A549 (cell line): Measurements from ENCODE around the gene NYAP1.
A peak's percentile ranks its signal among the peaks of the same experiment; 100 is the strongest.

ENCODE experiments used
- EP300 ChIP-seq, 2 experiments: fragments of >200 bp; sonication (Bioruptor Twin); formaldehyde crosslinking; IDR thresholded peaks; 2 replicates in 1 of 2; 3 replicates in 1 of 2; pipeline ENCODE4 v1.6.1; 2016 to 2017
- ESRRA ChIP-seq: fragments of 150-350 bp; IDR thresholded peaks from 2 replicates; pipeline ENCODE4 v1.6.1; 2014; ENCODE audit warnings: mild to moderate bottlenecking, low read length, borderline replicate concordance
- FOSL2 ChIP-seq, 2 experiments: fragments of 450-650 bp in 1 of 2; fragments of >200 bp in 1 of 2; sonication (Bioruptor Twin) in 1 of 2; formaldehyde crosslinking; IDR thresholded peaks; 2 replicates each; pipeline versions ENCODE4 v1.5.0 to v1.6.1; 2016 to 2020; ENCODE audit warnings: mild to moderate bottlenecking in 1 of 2, moderate library complexity in 1 of 2
- HDAC2 ChIP-seq: fragments of 200-600 bp; sonication (generic); IDR thresholded peaks from 2 replicates; pipeline ENCODE4 v1.6.1; 2016
- JUN ChIP-seq, 2 experiments: fragments of >200 bp; sonication (Bioruptor Twin); formaldehyde crosslinking; IDR thresholded peaks; 2 replicates in 1 of 2; 3 replicates in 1 of 2; pipeline ENCODE4 v1.6.1; 2016 to 2017
- MYC ChIP-seq: IDR thresholded peaks from 2 replicates; pipeline ENCODE4 v1.6.1; 2012; ENCODE audit warnings: mild to moderate bottlenecking, inconsistent platforms, low read length, improper control_type of control experiment, borderline replicate concordance
- POLR2A ChIP-seq: IDR thresholded peaks from 2 replicates; pipeline ENCODE4 v1.6.1; 2012; ENCODE audit warnings: mild to moderate bottlenecking, low read length
- POLR2AphosphoS2 ChIP-seq: conservative IDR thresholded peaks from 2 replicates; pipeline ENCODE4 v1.6.1; 2012; ENCODE audit warnings: low read length, improper control_type of control experiment, inconsistent platforms
- REST ChIP-seq: fragments of 200-600 bp; sonication (generic); IDR thresholded peaks from 2 replicates; pipeline ENCODE4 v1.6.1; 2016; ENCODE audit warnings: antibody characterized with exemption, mild to moderate bottlenecking, moderate library complexity
- TF ChIP-seq, protein P1 (sequence below): IDR thresholded peaks from 2 replicates; pipeline ENCODE4 v1.6.1; 2012
- TF ChIP-seq, protein P2 (sequence below): fragments of >200 bp; sonication (Bioruptor Twin); formaldehyde crosslinking; IDR thresholded peaks from 3 replicates; pipeline ENCODE4 v1.5.1; 2016
- TF ChIP-seq, protein P3 (sequence below): fragments of 450-650 bp; IDR thresholded peaks from 2 replicates; pipeline ENCODE4 v1.6.1; 2014; ENCODE audit warnings: antibody characterized with exemption

DNA sequence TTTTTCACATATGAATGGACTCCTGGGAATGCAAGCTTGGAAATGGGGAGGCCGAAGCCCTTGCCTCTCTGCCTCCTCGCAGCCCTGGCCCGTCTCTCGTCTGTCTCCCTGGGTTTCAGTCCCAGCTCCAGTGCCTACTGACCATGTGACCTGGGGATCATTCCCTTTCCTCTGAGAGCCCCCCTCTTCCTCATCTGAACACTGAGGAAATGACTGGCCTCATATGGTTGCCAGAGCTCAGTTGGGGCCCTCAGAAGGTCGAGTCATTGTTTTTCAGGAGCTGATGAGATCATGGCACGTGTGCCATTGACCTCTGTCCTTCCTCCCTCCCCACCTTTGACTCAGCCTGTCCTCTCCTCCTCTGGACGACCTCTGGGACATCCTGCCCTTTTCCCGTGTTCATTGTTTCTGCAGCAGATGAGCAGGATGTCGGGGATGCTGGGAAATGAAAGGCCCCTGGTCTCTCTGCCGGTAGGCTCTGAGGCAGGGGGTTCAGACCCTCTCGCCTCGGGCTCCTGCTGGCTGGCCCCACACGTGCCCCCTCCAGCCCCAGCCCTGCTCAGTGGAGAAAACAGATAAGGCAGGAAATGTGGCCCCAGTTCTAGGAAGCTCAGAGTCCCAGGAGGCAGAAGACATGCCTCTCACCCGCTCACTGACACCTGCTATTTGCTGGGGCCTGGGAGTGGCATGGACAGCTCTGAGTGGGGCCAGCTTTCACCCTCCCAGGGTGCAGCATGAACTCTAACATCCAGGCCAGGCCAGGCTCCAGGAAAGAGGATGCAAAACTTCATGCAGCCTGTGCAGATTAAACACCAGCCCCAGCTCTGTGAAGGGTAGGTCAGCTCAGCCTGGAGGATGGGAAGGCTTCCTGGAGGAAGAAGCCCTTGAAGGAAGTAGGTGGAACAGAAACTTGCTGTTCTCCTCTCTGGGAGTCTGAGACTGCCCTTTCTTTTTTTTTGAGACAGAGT is 39.1 kb upstream of the NYAP1 start:
- TF ChIP-seq, protein P1, sequence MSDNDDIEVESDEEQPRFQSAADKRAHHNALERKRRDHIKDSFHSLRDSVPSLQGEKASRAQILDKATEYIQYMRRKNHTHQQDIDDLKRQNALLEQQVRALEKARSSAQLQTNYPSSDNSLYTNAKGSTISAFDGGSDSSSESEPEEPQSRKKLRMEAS = no peak
- TF ChIP-seq POLR2AphosphoS2 = no peak
- TF ChIP-seq, protein P2, sequence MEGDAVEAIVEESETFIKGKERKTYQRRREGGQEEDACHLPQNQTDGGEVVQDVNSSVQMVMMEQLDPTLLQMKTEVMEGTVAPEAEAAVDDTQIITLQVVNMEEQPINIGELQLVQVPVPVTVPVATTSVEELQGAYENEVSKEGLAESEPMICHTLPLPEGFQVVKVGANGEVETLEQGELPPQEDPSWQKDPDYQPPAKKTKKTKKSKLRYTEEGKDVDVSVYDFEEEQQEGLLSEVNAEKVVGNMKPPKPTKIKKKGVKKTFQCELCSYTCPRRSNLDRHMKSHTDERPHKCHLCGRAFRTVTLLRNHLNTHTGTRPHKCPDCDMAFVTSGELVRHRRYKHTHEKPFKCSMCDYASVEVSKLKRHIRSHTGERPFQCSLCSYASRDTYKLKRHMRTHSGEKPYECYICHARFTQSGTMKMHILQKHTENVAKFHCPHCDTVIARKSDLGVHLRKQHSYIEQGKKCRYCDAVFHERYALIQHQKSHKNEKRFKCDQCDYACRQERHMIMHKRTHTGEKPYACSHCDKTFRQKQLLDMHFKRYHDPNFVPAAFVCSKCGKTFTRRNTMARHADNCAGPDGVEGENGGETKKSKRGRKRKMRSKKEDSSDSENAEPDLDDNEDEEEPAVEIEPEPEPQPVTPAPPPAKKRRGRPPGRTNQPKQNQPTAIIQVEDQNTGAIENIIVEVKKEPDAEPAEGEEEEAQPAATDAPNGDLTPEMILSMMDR = no peak
- no peak for TF ChIP-seq ESRRA
- no peak for TF ChIP-seq MYC
- no peak for TF ChIP-seq EP300 (IDR thresholded peaks at IDR 0.05)
- TF ChIP-seq JUN (IDR thresholded peaks at IDR 0.05) = no peak
- no peak for TF ChIP-seq REST
- no peak for TF ChIP-seq HDAC2
- no peak for TF ChIP-seq POLR2A
- TF ChIP-seq FOSL2 (IDR thresholded peaks at IDR 0.05) = no peak
- TF ChIP-seq FOSL2 (CRISPR knock-in tag; IDR thresholded peaks at IDR 0.05) = no peak
- TF ChIP-seq, protein P3, sequence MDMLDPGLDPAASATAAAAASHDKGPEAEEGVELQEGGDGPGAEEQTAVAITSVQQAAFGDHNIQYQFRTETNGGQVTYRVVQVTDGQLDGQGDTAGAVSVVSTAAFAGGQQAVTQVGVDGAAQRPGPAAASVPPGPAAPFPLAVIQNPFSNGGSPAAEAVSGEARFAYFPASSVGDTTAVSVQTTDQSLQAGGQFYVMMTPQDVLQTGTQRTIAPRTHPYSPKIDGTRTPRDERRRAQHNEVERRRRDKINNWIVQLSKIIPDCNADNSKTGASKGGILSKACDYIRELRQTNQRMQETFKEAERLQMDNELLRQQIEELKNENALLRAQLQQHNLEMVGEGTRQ = peak; percentile 50
